IPS-NIHi11 (cell line): ENCODE data around the gene IDUA.

Experiments
- DNase-seq: peaks from one replicate; pipeline ENCODE4 v3.0.0; 2012; ENCODE audit warnings: mixed read lengths, low spot score

IDUA gene

DNA sequence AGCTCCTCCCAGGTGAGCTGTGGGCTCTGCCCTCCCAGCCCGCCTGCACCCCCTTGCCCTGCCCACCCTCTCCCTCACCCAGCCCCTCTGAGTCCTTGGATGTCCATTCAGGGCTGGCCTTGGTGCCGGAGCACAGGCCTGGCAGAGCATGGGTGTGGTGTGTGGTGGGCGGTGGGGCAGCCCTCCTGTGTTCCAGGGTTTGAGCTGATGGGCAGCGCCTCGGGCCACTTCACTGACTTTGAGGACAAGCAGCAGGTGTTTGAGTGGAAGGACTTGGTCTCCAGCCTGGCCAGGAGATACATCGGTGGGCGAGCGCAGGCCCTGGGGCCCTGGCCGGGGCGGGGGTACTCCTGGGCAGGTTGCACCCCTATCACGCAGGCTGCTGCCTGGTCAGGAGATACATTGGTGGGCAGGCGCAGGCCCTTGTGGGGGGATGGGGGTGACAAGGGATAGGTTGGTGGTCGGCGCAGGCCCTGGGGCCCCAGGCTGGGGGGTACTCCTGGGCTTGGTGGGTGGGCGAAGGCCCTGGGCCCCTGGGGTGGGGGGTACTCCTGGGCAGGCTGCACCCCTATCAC is 13.9 kb downstream of the IDUA start:
- DNase-seq, result no peak

DNA sequence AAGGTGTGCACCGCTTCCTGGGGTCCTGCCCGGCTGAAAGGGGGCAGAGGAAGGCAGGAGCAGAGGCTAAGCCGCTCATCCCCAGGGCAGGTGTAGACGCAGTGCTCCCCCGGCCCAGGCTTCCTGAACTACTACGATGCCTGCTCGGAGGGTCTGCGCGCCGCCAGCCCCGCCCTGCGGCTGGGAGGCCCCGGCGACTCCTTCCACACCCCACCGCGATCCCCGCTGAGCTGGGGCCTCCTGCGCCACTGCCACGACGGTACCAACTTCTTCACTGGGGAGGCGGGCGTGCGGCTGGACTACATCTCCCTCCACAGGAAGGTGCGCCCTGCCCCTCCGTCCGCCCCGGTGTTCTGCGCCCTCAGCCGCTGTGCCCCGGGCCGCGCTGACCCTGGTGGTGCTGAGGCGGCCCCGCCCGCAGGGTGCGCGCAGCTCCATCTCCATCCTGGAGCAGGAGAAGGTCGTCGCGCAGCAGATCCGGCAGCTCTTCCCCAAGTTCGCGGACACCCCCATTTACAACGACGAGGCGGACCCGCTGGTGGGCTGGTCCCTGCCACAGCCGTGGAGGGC is 14.8 kb downstream of the IDUA start:
- DNase-seq, result no peak

DNA sequence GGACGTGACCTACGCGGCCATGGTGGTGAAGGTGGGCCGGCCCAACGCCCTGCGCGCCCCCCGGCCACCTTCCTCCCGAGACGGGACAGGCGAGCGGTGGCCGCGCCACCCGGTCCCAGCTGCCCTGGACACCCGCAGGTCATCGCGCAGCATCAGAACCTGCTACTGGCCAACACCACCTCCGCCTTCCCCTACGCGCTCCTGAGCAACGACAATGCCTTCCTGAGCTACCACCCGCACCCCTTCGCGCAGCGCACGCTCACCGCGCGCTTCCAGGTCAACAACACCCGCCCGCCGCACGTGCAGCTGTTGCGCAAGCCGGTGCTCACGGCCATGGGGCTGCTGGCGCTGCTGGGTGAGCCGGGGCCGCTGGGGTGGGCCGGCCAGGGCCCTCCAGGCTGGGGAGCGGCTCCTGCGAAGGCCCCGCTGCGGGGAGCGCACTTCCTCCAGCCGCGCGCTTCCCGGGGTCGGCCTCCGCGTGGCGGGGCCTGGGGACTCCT is 15.3 kb downstream of the IDUA start:
- no peak for DNase-seq

DNA sequence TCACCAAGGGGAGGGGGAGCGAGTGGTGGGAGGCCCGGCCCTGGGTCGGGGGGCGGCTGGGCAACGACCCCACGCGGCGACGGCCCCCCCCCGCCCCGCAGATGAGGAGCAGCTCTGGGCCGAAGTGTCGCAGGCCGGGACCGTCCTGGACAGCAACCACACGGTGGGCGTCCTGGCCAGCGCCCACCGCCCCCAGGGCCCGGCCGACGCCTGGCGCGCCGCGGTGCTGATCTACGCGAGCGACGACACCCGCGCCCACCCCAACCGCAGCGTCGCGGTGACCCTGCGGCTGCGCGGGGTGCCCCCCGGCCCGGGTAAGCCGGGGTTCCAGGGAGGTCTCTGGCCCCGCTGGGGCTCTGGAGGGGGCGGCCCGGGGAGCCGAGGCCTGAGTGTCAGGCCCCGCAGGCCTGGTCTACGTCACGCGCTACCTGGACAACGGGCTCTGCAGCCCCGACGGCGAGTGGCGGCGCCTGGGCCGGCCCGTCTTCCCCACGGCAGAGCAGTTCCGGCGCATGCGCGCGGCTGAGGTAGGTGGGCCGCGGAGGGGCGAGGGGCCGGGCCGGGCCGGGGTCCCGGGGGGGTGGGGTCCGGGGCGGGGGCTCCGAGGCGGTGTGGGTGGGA is 15.9 kb downstream of the IDUA start:
- DNase-seq, result no peak

DNA sequence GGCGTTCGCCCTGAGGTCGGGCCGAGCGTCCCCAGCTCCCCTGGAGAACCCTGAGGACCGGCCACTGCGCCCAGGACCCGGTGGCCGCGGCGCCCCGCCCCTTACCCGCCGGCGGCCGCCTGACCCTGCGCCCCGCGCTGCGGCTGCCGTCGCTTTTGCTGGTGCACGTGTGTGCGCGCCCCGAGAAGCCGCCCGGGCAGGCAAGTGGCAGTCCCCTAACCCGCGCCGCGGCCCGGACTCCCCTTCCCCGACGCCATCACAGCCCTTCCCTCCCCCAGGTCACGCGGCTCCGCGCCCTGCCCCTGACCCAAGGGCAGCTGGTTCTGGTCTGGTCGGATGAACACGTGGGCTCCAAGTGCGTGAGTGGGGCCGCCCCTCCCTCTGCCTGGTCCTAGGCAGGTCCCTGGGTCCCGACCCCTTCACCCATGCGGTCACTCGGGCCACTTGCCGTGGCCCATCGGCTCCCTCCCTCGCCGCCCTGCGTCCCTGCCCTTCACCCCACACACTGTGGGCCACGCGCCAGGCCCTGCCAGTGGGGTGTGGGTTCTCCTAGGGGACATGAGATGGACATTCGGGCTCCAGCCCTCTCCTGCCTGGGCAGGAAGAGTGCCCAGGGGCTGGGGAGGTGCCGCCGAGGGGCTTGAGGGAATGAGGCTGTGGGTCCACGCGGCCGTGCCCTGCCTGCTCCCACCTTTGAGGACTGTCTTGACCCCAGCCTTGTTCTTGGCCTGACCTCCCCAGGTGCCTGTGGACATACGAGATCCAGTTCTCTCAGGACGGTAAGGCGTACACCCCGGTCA is 16.6 kb downstream of the IDUA start:
- no peak for DNase-seq

DNA sequence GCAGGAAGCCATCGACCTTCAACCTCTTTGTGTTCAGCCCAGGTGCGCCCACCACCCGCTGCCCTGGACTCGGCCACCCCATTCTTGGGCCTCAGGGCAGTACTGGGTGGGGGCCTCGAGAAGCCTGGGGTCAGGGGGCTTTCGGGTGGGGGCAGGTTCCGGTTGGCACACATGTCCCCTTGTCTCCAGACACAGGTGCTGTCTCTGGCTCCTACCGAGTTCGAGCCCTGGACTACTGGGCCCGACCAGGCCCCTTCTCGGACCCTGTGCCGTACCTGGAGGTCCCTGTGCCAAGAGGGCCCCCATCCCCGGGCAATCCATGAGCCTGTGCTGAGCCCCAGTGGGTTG is 17.2 kb downstream of the IDUA start:
- no peak for DNase-seq

DNA sequence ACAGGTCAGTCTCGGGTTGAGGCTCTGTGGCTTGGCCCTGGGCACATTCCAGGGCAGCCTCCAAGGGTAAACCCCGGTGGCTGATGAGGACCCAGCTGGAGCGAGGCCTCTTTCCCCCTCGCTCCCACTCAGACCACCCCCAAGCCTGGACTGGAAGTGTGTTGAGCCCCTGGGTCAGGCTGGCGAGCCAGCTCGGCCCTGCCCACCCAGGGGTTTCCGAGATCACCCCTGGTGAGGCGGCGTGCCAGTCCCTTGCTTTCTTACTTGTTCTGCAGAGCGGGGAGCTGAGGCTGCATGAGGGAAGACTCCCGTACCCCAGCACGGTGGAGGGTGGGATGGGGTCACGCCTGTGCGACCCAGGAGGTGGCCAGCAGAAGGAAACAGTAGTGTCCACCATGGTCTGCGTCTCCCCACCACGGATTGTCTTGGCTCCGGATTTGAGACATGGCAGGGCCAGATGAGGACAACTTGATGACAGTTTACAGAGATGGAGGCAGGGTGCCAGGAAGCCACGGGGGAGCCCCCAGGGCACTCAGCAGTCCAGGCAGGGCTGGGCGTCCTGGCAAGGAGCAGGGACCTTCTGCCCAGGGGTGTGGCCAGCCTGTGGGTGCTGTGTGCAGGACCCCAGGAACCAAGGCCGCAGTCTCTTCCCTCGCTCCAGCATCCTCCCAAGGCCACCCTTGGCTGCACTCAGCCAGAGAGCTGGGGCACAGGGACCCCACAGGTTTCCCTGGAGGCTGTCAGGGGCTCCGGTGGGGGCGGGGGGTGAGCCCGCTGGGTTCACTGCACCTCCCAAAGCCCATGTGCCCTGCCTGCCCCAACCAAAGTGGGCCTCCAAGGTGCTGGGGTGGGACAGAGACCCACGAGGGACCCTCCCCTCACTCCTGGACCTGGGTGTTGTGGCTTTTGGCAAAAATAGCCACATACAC is 18.0 kb downstream of the IDUA start:
- no peak for DNase-seq

DNA sequence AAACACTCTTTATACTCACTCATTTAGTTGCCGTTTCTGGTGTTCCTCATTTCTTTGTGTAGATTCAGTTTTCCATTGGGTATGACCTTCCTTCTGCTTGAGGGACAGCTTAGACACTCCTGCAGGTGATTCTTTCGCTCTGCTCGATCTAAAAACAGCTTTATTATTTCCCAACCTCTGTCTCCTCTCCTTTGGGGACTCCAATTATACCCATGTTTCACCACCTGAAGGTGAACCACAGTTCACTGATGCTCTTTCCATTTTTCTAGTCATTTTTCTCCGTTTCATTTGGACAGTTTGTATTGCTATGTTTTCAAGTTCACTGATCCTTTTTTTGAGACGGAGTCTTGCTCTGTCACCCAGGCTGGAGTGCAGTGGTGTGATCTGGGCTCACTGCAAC is 20.0 kb downstream of the IDUA start:
- DNase-seq, result no peak

DNA sequence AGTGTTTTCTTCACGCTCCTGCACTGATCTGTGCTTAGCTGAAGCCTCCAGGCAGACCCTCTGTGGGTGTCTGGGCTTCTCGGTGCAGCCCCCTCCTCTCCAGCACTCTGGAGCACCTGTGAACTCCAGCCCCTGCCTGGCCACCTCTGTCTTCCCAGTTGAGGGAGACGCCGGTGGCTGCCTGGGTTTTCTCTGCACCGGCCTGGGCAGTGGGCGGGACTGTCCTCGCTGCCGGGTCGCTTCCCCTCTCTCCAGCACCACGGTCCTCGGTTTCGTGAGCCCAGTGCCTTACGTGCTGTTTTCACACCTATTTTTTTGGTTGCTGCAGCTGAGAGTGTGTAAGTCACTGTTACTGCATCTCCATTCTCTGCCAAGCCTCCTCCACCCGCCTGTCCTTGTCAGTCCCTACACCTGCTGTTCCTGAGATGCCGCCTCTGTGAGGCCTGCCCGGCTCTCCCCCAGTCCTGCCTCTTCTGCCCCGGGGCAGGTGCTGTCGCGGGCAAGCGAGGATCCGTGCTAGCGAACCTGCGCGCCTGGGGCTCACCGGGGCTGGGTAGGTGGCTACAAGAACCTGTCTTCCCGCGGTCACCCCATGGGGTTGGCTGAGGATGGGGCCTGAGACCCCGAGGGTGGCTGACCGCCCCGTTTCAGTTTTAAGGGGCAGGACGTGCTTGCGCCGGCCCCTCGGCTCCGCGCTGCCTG is 22.1 kb downstream of the IDUA start:
- DNase-seq, result no peak

DNA sequence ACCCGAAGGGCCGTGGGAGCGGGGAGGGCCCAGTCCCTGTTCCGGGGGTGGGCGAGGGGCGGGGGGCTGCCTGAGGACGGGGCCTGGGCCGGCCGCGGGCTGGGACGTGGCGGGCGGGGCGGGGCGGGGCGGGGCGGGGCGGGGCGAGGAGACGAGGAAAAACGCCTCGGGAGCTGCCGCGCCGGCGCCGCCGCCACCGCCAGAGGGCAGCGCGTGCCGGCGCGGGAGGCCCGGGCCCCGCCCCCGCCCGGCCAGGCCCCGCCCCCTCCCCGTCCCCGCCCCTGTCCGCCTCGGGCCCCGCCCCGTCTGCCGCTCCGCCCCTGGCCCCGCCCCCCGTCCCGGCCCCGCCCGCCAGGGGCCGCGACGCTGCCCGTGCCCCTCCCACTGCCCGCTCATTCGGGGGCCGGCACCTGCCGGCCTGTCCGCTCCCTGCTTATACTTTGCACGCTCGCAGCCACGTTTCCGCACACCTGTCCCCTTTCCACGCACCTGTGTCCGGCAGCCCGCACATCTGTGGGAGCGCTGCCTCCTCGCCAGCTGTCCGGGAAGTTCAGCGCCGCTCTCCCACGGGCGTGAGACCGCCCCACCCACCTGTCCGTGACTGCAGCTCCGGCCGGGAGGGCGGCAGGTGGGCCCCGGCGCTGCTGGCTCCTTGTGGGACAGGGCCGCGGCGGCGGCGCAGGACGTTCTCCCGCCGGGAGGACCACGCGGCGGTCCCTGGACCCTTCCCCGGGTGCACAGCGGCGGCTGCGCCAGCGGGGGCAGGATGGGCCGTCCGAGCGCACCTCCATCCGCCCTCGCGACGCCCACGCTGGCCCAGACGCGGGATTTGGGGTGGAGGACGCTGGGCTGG is 22.9 kb downstream of the IDUA start:
- peak; percentile 86 for DNase-seq

DNA sequence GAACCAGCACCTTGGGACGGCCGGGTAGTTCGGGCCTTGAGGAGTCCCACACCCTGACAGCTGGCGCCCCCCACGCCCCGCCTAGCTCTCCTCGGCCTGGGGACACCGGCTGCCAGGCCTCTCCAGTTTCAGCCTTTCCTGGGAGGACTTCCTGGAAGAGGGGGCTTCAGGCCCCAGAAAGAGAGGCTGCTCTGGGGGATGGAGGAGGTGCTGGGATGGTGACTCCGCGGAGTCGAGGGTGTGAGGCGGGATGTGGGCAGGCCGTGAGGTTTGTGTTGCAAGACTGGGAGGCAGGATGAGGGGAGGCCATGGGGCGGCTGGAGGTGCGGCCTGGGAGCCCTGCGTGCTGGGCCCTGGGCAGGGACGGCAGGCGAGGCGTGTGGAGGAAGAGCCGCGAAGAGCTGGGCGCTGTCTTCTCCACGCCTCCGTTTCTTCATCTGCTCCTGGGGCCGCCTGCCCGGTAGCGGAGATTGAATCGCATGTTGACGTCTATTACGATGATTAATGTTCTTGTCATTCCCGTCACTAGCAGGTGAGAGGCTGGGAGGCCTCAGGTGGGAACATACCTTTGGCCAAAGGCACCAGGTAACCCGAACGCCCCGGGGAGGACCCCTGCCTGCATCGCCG is 23.7 kb downstream of the IDUA start:
- no peak for DNase-seq

DNA sequence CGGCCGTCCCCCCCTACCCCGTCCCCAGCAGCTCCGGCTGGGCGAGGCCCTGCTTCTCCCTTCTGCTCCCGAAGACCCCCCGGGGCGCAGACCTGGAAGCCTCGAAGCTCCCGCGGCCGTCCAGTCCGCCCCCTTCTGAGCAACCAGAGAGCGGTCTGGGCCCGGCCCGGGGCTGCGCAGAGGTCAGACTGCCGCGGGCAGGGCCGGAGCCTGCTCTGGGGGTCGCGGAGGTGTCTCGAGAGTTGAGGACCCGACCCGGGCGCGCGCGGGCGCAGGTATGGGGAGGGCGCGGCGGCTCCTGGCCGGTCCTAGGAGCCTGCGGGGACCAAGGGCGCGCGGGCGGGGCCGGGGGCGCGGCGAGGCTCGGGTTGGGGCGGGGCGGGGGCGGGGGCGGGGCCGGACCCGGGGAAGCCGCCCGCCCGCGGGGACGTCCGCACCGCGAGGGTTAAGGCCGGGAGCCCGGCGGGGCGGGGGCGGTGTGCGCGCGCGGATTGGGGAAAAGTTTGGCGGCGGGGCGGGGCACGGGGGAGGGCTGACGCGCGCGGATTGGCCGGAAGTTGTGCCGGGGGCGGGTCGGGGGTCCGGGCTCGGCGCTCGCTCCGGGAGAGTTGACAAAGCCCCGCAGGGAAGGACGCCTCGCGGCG is 24.3 kb downstream of the IDUA start, which contains the start of gene FGFRL1:
Gene FGFRL1 (plus strand): TSS at position 605 of the 644 bp plus-strand sequence. CDS start 860 bp downstream, outside the sequence.
- peak; percentile 93 for DNase-seq

DNA sequence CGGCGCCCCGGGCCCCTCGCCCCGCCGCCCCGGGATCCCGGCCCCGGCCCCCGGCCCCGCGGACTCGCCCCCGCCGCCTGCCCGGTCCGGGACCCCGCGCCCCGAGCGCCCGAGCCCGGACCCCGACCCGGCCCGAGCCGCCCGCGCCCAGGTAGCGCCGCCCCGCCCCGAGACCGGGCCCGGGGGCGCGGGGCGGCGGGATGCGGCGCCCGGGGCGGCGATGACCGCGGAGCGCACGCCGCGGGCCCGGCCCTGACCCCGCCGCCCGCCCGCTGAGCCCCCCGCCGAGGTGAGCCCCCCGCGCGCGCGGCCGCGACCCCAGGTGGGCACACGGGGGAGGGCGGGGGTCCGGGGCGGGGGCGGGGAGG is 24.8 kb downstream of the IDUA start:
- DNase-seq, result peak; percentile 77

DNA sequence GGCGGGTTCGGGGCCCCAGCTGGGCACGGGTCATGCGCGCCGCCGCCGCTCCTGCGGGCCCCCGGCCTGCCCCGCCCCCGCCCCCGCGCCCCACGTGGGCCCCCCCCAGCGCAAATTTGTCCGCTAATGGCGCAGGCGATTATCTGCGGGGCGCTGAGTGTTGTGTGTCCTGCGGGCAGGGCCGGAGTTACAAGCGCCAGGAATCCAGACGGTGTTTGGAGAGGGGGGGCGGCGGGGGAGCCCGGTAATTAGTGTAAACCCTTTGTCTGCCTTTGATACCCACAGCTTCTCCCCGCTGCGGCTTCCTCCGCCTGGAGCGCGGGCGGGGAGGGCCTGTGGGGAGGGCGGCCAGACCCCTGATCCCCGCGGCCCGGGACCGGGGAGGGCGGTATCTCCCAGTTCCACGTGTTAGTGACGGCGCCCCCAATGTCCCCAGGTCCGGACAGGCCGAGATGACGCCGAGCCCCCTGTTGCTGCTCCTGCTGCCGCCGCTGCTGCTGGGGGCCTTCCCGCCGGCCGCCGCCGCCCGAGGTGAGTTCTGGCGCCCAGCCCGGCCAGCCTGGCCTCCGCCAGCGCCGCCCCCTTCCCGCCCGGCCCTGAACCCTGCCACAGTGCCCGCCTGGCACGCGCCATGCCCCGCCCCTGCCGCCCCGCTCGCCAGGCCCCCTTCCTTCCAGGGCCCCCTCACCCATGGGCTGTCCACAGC is 25.3 kb downstream of the IDUA start:
- peak; percentile 76 for DNase-seq

DNA sequence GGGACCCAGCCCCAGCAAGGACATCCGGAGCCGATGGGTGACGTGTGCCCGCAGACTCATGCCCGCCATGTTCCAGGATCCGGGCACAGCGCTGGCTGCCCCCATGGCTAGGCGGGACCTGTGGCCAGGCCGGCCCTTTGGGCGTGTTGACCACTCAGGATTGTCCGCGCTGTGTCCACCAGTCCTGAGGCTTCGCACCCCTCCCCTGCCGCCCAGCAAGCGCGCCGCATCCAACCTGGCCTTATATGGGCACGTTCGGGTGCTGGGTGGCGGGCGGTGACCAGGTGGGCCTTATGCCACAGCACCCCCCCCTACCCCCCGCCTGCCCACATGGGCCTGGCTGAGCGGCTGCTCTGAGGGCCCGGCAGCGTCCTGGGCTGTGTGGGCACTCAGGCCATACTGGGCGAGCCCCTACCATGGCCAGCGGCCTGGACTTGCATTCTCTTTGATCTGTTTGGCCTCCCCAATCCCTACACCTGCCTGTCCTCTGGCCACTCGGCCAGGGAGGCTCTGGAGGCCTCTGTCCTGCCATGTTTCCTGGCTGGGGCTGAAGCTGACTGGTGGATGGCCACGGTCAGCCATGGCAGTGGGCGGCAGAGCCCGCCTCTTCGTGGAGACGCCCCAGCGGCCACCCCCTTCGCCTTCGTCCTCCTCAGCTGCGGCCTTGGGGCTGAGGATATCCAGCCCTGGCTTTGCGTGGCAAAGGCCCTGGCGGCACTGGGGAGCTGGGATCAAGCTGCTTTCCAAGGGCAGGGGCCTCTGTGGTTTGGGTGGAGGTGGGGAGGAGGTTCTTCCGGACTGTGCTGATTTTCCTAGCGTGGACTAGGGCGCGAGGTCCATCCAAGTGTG is 26.6 kb downstream of the IDUA start:
- DNase-seq, result no peak

DNA sequence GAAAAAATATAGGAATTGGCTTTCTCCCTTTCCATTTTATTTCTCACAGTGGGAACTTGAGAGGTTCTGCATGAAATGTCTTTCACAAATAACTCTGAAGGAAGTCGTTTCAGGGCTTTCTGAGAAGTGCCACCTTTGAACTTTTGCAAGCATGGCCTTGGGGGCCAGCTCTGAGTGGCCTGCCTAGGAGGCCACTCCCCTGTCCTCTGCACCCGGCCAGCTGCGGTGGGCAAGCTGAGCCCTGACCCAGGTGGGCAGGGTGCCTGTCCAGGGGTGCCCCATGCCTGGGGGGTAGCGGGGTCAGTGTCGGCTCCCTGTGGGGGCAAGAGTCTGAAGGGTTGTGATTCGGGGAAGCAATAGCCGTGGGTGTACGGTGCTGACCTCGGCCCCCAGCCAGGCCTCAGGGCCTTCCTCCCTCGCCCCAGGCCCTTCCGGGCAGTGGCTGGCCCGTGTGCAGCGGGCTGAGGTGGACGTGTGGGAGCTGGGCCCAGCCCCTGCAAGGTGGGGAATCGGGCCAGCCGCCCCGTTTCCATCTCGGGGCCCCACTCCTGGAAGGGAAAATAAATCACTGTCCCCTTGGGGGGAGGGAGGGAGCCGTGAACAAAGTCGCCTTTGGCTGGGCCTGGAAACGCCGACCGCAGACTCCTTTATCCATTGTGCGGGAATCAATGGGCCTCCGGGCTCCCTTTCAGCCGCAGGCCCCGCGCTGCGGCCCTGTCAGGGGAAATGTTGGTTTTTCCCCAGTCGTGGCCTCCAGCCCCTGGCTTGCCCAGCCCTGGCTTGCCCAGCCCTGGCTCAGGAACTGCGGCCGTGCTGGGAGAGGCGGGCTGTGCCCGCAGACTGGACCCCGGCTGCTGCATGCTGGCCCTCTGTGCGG is 27.7 kb downstream of the IDUA start:
- DNase-seq, result no peak

DNA sequence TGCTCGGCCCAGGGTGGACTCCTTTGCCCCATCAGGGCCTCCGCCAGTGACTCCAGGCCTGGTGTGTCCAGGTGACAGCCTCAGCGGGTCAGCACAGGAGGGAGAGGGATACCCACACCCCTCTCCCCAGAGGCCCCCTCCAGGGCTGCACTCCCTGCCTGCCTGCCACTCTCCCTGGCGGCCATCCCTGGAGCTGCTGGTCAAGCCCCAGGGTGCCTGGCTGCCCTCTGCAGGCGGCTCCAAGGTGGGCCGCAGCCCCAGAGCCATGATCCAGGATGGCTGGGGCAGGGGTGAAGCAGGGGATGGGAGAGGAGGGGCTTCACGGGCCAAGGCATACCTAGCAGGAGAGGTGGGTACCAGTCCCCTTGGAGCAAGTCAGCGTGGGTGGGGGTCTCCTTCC is 28.3 kb downstream of the IDUA start:
- no peak for DNase-seq
